ENCODE measurements around the gene PRKAG2.
A peak's percentile ranks its signal among the peaks of the same experiment; 100 is the strongest.

PRKAG2 gene

DNA sequence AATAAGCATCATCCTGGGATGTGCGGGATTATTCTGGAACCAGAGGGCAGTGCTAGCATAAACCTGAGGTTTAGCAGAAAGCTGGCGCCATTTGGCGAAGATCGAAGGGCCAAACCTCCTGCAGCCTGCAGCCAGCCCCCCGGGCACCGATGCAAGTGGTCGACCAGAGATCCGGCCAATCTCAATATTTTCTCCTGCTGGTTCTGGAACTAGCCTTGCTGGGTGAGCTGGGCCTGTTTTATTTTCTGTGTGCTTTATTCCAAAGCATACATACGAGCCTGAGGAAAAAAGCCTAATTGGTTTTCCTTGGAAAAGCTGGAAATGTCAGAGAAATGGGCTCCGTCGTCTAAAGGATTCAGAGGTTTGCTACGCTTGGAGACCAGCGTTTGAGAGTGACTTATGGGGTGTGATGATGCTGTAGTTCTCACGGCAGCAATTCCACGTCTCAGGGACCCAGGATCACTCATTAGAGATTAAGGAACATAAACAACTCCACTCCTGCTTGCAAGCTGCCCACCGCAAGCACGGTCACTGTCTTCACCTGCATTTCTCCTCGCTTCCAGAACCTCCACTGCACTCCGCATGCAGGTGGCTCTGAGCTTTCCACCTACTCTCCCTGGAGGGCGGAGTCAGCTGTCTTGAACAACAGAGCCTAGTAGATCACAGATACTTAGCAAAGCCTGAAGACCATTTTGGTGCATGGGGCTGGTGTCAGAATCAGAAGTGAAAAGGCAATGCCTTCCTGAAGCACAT is 60.2 kb downstream of the PRKAG2 start:
- DNase-seq, result no peak

DNA sequence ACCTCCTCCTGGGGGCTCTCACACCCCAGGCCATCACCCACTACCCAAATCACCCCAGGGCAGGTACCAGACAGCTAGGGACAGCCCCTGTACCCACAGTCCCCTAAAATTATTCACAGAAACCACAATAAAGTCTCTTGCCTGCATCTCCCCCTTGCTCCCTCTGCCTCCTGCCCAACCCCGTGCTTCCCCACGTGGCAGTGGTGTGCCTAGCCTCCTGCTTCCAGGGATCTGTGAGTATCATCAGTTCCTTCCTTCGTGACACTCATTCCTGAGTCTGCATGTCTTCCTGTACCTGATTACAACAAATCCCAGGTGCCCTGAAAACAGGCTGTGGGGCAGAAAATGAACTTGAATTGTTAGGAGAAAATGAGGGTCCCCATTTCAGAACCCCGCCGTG is 61.5 kb downstream of the PRKAG2 start:
- DNase-seq, result no peak

DNA sequence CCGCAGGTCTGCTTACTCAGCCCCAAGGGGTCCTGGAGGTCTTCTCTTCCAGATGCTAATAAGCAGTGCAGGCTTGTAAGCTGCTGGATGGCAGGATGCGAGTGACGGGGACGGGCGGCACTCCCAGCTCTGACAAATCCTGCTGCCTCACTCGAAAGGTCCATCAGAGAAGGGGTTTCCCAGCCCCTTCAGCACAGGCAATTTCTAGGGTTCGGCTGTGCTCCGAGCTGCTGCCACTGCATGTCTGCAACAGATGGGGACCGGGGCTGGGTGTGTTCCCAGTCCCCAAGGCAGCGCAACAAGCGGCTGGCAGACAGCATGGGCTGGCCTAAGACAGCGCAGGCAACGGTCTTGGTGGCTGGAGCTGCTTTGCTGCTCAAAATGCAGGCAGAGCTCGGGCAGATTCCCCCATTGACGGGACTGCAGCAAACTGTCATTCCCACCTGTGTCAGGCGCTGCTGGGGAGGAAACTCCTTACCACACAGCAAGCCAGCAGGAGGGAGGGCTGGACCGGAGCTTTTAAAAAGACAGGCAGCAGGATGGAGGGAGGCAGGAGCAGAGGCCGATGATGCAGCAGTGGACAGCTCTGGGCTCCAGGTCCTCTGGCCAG is 62.4 kb downstream of the PRKAG2 start:
- DNase-seq, result peak in 3 of 14 donors; percentile 21 to 75 (median 22)

DNA sequence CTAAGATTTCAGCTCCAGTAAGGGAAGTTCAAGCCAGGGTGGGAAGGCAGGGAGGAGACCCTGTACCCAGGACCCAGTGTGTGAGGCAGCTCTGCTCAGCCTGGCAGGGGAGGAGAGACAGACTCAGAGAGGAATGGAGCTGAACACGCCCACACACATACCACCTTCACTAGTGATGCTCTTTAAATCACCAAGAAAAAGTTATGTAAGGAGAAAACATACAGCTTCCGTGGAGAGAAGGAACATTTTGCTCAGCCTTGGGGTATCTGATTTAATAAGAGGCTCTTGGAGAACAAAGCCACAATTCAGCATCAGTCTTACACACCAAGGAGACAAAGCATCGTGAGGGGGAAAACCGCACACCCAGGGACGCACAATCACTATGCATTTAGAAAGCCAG is 62.9 kb downstream of the PRKAG2 start:
- peak in 1 of 14 donors; percentile 37 for DNase-seq

DNA sequence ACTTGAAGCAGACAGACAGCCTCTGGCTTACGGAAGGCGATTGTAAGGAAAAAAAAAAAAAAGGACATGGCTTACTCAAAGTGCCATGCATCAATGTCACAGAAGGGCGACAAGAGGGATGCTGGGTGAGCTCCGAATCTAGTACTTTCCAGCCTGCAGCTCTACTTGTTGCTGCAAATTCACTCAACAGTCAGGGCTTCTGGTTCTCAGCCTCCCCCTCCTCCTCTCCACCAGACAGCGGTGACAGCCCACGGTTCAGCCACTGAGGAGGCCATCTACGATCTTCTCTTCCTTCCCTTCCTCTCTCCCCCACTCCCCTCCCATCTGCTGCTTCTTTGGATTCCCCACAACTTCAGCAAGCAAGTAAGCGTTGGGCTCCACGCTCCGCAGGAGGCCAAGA is 63.5 kb downstream of the PRKAG2 start:
- peak in 1 of 14 donors; percentile 35 for DNase-seq

DNA sequence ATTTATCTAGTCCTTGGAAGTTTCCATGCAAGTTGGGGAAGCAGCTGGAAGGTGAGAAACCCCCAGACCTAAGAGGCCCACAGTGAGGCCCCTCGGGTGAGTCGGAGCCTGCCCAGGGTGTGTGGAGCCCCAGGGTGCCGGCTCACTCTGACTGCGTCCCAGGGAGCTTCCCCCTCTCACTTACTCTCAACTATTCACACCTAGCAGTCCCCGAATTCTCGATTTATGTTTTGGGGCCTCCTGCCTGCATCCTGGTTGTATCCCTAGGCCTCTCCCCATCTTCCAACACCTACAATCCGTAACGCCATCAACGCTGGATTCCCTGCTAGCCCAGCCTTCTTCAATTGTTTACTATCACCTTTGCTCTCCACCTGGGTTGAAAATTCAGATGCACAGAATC is 63.9 kb downstream of the PRKAG2 start:
- no peak for DNase-seq

DNA sequence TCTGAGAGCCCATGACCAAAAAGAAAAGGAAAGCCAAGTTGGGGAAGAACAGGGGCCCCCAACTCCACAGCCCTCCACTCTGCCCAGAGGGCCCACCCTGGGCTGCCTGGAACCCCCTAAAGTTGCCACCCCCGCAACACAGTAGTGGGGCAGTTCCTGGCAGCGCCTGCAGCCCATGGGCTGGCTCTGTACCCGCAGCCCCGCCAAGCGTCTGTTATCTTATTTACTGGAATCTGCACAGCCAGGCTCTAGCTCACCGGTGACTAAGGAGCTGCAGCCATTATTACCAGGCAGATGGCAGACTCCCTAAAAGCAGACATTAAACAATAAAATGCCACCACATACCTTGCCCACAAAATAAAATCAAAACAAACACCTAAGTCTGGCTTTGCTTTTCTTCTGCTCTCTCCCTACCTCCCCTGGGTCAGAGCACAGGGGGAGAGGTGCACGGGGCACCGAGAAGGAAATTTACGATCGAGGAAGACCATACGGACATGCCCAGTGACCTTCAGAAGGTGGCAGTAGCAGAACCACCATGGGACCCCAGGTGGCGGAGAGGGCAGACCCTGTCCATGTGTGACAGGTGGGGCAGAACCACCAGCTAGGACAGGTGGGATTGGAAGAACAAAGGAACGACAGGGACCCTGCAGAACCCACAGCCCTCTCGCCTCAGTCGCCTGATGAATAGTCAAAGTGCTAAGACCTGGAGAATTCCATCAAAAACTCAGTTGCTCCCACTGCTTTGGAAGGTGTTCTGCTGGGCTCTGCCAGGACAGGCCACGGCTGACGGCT is 66.3 kb downstream of the PRKAG2 start:
- peak in 1 of 14 donors; percentile 83 for DNase-seq

DNA sequence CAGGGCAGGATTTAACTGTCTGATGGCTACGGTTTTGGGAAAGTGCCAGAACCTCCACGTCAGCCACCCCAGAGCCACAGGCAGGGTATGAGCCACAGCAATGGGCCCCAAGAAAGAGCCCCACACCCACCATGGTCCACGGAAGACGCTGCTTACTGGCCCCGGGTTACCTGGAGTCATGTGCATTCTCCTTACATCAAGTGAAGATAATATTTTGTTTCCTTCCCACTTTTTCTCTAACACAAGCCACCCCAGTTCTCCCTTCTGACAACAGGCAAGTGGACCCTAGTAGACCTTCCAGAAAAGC is 67.1 kb downstream of the PRKAG2 start:
- DNase-seq, result no peak

DNA sequence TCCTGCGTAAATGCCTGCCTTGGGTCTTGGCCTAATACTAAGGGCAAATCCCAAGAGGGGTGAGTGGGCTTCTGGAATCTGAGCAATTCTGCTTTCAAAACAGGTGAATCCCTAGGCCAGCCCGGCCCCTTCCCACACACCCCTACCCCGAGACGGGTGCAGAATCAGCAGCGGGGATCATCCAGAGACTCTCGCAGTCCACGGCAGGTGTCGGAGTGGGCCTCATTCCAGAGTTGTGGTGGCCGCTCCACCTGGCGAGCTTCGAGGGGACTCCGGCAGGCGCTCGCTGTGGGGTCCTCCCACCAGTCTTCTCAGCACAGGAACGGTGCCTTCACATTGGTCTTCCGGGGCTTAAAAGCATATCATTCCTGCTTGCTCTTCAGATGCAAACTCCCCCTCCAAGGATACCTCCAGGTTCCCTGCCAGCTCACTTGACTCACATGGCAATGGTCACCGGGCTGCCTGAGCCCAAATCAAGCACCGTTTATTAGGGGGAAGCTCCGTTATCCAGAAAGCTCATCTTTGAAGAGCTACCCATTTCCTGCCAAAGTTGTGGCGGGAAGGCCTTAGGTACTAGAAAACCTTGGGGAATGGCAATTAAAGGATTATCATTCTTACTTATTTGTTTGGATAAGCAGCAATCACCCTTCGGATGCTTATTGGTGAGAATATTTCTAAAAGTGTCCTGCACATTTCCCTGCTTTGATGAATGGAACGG is 67.6 kb downstream of the PRKAG2 start:
- DNase-seq, result peak in 1 of 14 donors; percentile 82

DNA sequence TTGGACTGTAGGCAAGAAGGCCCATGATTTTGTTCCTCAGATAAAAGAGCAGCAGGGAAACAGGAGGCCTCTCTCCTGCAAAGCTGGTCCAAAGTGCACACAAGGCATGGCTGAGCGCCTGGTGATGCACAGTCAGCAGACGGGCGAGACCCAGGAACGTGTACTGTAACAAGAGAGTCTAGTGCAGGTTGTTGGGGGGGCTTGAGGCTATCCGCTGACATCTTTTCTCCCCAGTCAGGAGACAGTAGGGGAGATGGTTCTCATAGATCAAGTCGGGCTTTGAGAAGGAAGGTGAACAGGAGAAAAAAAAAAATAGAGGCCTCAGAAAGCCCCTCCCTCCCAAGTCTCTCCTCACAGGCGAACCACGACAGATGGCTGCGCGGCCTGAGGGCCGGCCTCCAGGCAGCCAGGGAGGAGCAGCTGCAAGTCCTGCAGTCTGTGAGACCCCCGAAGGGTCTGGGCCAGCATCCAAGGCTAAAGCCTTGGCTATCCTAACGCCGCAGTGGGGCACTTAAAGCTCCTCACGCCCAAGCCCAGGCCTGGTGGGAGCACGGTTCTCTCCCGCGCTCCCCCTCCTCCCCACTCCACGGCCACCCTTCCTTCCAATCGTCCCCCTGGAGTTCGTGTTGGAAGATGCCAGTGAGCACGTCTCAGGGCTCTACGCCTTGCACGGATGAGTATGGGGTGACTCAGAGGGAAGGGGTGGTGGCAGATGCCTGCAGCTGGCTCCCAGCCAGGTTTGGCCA is 68.3 kb downstream of the PRKAG2 start:
- peak in 1 of 14 donors; percentile 93 for DNase-seq

DNA sequence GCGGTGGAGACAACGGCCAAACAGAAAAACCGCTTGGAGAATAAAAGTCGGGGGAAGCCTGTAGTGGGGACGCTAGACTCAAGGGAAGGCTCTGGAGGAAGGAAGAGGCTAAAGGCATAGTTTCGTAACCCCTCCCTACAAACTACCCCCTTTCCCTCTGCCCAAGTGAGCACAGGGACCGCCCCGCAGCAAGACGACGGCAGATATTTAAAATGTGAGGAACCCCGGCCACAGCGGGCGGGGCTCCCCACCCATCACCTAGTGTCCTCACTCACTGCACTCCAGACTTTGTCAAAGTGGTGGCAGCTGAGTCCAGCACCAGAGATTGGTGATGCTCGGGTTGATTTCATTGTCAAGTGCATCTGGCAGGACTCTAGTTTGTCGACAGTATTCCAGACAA is 69.1 kb downstream of the PRKAG2 start:
- DNase-seq, result no peak

DNA sequence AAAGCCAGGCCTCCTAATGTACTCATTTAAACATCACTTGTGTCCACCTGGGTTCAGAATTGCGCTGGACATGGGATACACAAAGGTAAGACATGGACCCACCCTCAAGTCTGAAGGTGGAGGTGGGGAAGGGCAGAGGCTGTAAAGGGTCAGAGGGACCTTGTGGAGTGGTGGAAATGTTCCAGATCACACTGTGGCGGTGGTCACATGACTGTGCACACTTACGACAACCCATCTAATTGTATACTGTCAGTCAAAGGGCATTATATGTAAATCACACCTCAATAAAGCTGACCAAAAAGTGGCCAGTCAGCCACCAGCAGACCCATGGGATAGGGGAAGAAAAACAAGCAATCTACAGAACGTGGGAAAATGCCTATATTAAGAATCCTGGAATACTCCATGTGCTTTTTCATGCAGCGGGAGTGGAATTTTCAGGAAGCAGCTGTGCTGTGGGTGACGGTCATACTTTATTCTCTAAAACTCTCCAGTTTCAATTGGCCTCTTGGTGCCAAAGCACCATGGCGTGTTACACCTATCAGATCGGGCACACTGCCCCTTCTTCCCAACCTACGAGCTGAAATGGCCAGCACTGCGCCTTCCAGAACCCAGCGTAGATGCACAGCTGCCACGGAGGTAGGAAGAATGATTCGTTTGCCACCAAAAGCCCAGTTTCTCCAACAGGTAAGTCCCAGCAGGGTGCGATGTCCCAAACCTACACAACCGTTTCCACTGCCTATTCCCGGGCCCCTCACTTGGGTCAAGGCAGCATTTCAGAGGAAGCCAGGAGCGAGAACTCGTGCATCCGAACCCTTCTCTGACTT is 69.8 kb downstream of the PRKAG2 start:
- no peak for DNase-seq

DNA sequence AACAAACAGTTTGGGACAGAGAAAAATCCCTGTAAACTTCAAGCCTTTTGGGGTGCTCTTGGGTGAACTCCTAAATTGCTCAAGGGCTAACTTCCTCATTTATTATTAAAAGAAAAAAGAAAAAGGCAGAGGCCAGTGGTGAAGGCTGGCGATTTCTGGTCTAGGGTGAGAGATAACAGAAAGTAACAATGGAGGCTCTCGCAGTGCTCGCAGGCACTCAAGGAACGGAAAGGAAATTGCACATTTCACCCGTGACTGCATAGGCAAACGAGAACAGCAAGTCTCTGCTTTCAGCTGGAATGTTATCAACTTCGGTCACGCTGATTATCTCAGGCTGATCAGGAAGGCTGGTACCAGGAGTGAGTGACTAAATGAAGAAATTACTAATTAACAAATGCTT is 70.7 kb downstream of the PRKAG2 start:
- peak in 1 of 14 donors; percentile 47 for DNase-seq

DNA sequence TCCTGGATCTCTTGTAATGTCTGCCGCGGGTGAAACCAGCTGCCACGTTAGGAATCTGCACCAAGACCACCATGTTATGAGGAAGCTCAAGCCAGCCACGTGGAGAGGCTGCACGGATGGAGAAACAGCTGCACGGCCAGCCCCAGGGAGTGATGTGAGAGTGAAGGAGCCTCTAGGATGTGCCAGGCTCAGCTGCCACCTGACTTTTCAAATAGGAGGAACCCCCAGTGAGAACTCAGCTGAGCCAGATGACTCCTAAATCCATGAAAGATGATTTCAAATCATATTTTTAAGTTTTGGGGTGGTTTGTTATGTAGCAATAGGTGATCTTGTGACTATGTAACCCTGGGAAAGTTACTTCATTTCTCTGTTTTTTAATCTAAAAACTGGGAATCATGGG is 71.7 kb downstream of the PRKAG2 start:
- no peak for DNase-seq

DNA sequence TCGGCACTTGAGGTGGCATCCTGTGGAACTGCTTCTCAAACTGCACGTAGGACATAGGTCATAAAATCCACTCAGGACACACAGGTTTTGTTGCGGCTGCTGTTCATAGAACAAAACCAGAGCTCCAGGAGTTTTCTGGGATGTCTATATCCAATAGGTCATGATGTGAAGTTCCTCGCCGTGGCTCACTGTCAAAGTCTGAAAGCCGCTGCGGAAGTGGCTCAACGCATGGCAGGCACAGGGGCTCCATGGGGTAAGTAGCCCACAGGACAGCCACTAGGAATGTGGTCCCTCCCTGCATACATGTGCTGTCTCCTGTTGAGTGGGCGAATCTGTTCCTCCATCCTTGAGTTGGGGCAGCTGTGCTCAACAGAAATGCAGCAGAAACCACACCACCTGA is 72.2 kb downstream of the PRKAG2 start:
- no peak for DNase-seq

DNA sequence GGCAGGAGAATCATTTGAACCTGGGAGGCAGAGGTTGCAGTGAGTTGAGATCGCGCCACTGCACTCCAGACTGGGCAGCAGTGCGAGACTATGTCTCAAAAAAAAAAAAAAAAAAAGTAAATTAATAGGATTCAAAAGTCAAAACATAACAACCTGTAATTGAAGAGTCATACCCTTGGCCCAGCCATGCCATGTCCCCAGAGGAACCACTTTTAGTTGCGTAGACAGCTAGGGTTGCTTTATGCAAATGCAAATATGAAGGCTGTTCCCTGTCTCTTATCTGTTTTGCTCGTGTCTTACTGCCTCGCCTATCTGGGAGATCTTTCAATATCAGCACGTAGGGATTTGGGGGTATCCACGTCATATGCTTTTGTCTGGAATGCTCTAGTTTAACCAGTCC is 73.1 kb downstream of the PRKAG2 start:
- no peak for DNase-seq

DNA sequence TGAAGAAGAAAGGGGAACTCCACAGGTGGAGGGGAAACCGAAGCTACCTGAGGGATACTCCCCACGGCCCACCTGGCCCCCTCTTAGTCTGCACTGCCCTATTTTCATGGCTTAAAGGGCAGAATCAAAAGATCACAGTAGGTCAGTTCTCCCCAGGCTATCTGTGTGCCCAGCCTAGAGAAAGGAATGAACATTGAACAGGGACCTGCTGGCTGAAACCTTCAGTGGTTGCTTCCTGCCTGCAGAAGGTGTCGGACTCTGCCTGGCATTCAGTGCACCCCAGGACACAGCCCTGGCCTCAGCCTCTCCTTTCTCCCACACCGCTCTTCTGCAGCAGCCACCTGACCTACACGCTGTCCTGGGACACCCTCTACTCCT is 74.5 kb downstream of the PRKAG2 start:
- DNase-seq, result no peak

DNA sequence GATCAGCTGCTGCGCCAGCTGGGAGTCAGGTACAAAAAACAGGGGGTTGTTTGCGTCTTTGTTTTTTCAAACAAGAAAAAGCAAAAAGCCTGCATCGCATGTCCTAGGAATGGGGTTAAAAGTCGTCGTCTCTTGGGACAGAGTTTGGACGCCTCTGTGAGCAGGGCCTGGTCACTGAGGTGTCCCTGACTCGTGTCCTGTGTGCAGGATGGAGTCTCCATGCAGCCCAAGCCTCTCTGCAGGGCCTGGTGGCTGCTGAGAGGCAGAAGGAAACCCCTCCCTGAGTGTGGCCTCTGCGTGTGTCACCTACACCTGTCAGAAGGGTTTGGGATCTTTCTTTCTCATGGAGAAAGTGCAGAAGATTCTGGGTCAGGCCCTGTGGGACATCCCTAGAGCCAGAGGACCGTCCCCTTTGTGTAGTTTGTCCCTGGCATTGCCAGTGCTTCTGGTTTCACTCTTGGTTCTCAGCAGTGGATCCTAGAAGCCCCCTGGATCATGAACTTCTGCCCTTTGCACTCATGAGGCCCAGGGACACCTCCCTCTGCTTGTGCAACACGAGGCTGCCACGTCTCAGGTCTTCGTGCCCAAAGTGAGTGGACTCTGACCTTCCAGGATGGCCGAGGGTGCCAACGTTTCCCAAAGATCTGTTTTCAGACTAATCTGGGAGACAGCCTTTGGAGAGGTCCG is 75.0 kb downstream of the PRKAG2 start:
- DNase-seq, result no peak

DNA sequence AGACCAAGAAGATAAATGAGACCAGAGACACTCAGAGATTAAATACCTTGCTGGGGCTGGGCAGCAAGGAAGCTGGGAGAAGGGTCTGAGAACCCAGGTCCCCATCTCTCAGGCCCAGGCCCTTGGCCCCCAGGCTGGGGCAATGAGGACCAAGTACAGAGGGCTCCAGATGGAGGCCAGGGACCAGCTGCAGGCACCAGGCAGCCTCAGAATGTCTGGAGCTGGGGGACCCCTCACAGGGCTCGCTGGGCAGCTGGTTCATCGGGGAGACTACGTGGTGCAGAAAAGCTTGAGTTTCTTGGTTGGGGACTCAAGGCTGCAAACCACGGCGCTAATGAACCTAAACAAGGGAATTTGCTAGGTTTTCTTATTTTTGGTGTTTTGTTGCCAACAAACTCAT is 75.6 kb downstream of the PRKAG2 start:
- DNase-seq, result no peak

DNA sequence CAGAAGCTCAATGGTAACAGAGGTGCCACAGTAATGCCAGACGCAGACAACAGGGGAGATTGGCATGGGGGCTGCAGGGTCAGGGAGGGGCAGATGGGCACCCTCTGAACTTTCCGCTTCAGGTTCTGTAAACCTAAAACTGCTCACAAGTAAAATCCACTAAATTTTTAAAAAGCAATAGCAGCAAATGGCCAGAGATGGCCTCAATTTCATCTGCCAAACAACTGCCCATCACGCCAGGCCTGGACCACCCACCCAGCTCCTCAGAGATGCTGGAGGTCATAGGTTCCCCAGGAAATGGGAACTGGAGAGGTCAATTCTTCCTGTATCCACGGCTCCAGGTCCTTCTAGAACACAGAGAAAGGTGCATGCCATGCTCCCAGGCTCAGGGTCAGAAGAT is 76.1 kb downstream of the PRKAG2 start:
- DNase-seq, result no peak

DNA sequence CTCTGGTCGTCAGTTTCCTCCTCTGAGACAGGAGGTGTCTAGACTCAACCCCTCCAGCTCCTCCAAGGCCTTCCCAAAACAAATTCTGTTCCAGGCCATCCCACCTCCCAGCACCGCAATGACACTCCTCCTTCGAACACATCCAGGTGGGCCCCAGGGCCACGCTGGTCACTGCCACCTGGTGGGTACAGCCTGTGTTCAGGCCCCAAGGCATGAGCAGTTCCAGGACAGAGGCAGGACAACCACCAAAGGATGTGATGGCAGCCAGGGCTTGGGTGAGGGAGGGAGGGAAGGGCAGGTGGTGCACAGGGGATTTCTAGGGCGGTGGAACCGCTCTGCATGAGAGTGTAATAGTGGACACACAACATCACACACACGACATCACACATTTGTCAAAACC is 76.5 kb downstream of the PRKAG2 start:
- DNase-seq, result no peak
